H1 (cell line): Measurements from ENCODE around the gene PRKAG1. TPM values are rescaled to one million over a fixed set of nuclear protein-coding genes. Genes with fewer than 3 reads are reported as not detected.

Source experiments
- CTCF ChIA-PET: fragments of 300-600 bp; sonication (Branson Sonifier 250); formaldehyde crosslinking; loops from one replicate; lab custom pipeline; 2021; ENCODE audit not compliant: partially characterized antibody; lab: Charles Lee
- POLR2A ChIA-PET: fragments of 300-600 bp; sonication (Branson Sonifier 250); formaldehyde crosslinking; loops from one replicate; lab custom pipeline; 2021; ENCODE audit warnings: inconsistent platforms; ENCODE audit not compliant: partially characterized antibody; lab: Charles Lee
- DNase-seq, 2 experiments: peaks; one replicate each; pipeline versions ENCODE4 v3.0.0 to v3.0.0-alpha.2; 2010 to 2022; ENCODE audit warnings: low spot score in 2 of 2, low read depth in 1 of 2, mixed read lengths in 1 of 2
- FAIRE-seq: peaks from 2 replicates; lab custom pipeline; 2011; peaks lifted over from hg19 to GRCh38; lab: Jason Lieb, UNC
- H2AFZ ChIP-seq: 2 replicates; pipeline ENCODE4 v1.8.1; 2012; ENCODE audit warnings: low read length, inconsistent platforms
- H2AK5ac ChIP-seq: 2 replicates; pipeline ENCODE4 v1.6.1; 2013; ENCODE audit warnings: low read depth, low read length
- H2BK120ac ChIP-seq: replicated peaks from 2 replicates; pipeline ENCODE3; 2013; ENCODE audit warnings: low read depth, low read length, inconsistent platforms
- H2BK12ac ChIP-seq: 2 replicates; pipeline ENCODE4 v1.6.1; 2013; ENCODE audit warnings: low read depth, low read length
- H2BK15ac ChIP-seq: 2 replicates; pipeline ENCODE4 v1.6.1; 2013; ENCODE audit warnings: low read length
- H2BK20ac ChIP-seq: 2 replicates; pipeline ENCODE4 v1.6.1; 2013; ENCODE audit warnings: low read length
- H2BK5ac ChIP-seq: 2 replicates; pipeline ENCODE4 v1.6.1; 2013; ENCODE audit warnings: low read depth, low read length
- H3K14ac ChIP-seq: 2 replicates; pipeline ENCODE4 v1.6.1; 2013; ENCODE audit warnings: inconsistent platforms; ENCODE audit not compliant: insufficient read length
- H3K18ac ChIP-seq: 2 replicates; pipeline ENCODE4 v1.6.1; 2013; ENCODE audit warnings: low read length; ENCODE audit errors: extremely low read depth
- H3K23ac ChIP-seq: 2 replicates; pipeline ENCODE4 v1.6.1; 2013; ENCODE audit warnings: inconsistent platforms; ENCODE audit not compliant: insufficient read length
- H3K23me2 ChIP-seq: 2 replicates; pipeline ENCODE4 v1.6.1; 2013; ENCODE audit warnings: low read depth, low read length
- H3K27ac ChIP-seq: 2 replicates; pipeline ENCODE4 v1.6.1; 2011; ENCODE audit warnings: low read depth, low read length, inconsistent platforms
- H3K27me3 ChIP-seq, 4 experiments: replicated peaks in 1 of 4; 1 replicate in 1 of 4; 2 replicates in 3 of 4; pipeline versions ENCODE4 v1.6.1 to v1.8.1; 2011 to 2013; ENCODE audit warnings: low read length in 3 of 4, mild to moderate bottlenecking in 3 of 4, inconsistent platforms in 2 of 4, mixed read lengths in 2 of 4, moderate library complexity in 1 of 4; ENCODE audit not compliant: control insufficient read depth in 3 of 4, insufficient read depth in 3 of 4; ENCODE audit errors: extremely low read depth in 1 of 4
- H3K36me3 ChIP-seq, 4 experiments: 2 replicates each; pipeline versions ENCODE4 v1.6.1 to v1.8.1; 2011 to 2013; ENCODE audit warnings: mild to moderate bottlenecking in 4 of 4, low read length in 3 of 4, moderate library complexity in 2 of 4, control low read depth in 1 of 4, inconsistent platforms in 1 of 4; ENCODE audit not compliant: insufficient read depth in 4 of 4, control insufficient read depth in 2 of 4
- H3K4ac ChIP-seq: replicated peaks from 2 replicates; pipeline ENCODE3; 2013; ENCODE audit warnings: low read length, low read depth, mixed read lengths, inconsistent platforms; ENCODE audit not compliant: insufficient read length
- H3K4me1 ChIP-seq, 4 experiments: replicated peaks in 1 of 4; 1 replicate in 1 of 4; 2 replicates in 3 of 4; pipeline versions ENCODE4 v1.6.1 to v1.8.1; 2011 to 2013; ENCODE audit warnings: low read length in 3 of 4, inconsistent platforms in 2 of 4, mixed read lengths in 1 of 4; ENCODE audit not compliant: insufficient read depth in 4 of 4, control insufficient read depth in 3 of 4
- H3K4me2 ChIP-seq, 2 experiments: 2 replicates each; pipeline versions ENCODE4 v1.6.1 to v1.8.1; 2011 to 2013; ENCODE audit warnings: low read depth in 2 of 2, low read length in 2 of 2, control low read depth in 1 of 2, inconsistent platforms in 1 of 2, mild to moderate bottlenecking in 1 of 2; ENCODE audit not compliant: insufficient read depth in 1 of 2
- H3K4me3 ChIP-seq, 4 experiments: fragments of 200-600, 300-600 bp in 1 of 4; sonication (generic), shearing (Covaris generic), sonication (Bioruptor Twin) in 1 of 4; 2 replicates each; pipeline versions ENCODE4 v1.5.1 to v1.8.1; 2011 to 2016; ENCODE audit warnings: low read length in 4 of 4, low read depth in 3 of 4, control low read depth in 2 of 4, inconsistent platforms in 2 of 4, mild to moderate bottlenecking in 2 of 4, mixed read lengths in 1 of 4, moderate library complexity in 1 of 4; ENCODE audit not compliant: insufficient read depth in 2 of 4; ENCODE audit errors: extremely low read depth in 1 of 4
- H3K56ac ChIP-seq: replicated peaks from 2 replicates; pipeline ENCODE3; 2013; ENCODE audit warnings: low read depth, mild to moderate bottlenecking, mixed read lengths, low read length, inconsistent platforms; ENCODE audit not compliant: insufficient read length
- H3K79me1 ChIP-seq: 2 replicates; pipeline ENCODE4 v1.6.1; 2013; ENCODE audit warnings: low read depth, low read length, control low read depth
- H3K79me2 ChIP-seq, 2 experiments: 2 replicates each; pipeline versions ENCODE4 v1.6.1 to v1.8.1; 2012 to 2013; ENCODE audit warnings: low read length in 2 of 2, mild to moderate bottlenecking in 2 of 2, inconsistent platforms in 1 of 2; ENCODE audit not compliant: insufficient read depth in 2 of 2, control insufficient read depth in 1 of 2
- H3K9ac ChIP-seq, 4 experiments: replicated peaks in 1 of 4; 1 replicate in 1 of 4; 2 replicates in 3 of 4; pipeline versions ENCODE4 v1.6.1 to v1.8.1; 2011 to 2013; ENCODE audit warnings: low read depth in 3 of 4, low read length in 3 of 4, control low read depth in 2 of 4, mild to moderate bottlenecking in 2 of 4, moderate library complexity in 2 of 4, inconsistent platforms in 1 of 4; ENCODE audit errors: extremely low read depth in 1 of 4
- H3K9me3 ChIP-seq, 2 experiments: 2 replicates each; pipeline versions ENCODE4 v1.6.1 to v1.8.1; 2012 to 2013; ENCODE audit warnings: mild to moderate bottlenecking in 2 of 2, moderate library complexity in 2 of 2, control low read depth in 1 of 2, inconsistent platforms in 1 of 2, low read depth in 1 of 2, low read length in 1 of 2, mixed read lengths in 1 of 2; ENCODE audit not compliant: insufficient read depth in 2 of 2
- H4K20me1 ChIP-seq, 2 experiments: replicated peaks in 1 of 2; 2 replicates each; pipeline versions ENCODE3 to v1.8.1; 2011 to 2013; ENCODE audit warnings: inconsistent platforms in 2 of 2, low read length in 2 of 2, mild to moderate bottlenecking in 1 of 2; ENCODE audit not compliant: insufficient read depth in 2 of 2, control insufficient read depth in 1 of 2
- H4K5ac ChIP-seq: 2 replicates; pipeline ENCODE4 v1.6.1; 2013; ENCODE audit warnings: low read length, low read depth, mixed read lengths, inconsistent platforms; ENCODE audit not compliant: insufficient read length
- H4K8ac ChIP-seq: 2 replicates; pipeline ENCODE4 v1.8.0; 2013; ENCODE audit warnings: mild to moderate bottlenecking, moderate library complexity, low read length, inconsistent platforms; ENCODE audit not compliant: insufficient read depth; ENCODE audit errors: extremely low read depth
- H4K91ac ChIP-seq: replicated peaks from 2 replicates; pipeline ENCODE3; 2013; ENCODE audit warnings: low read length, mixed read lengths, inconsistent platforms; ENCODE audit not compliant: insufficient read length
- GABPA ChIP-seq: IDR thresholded peaks from 2 replicates; pipeline ENCODE4 v1.6.1; 2011; ENCODE audit warnings: mild to moderate bottlenecking, low read length, moderate library complexity, borderline replicate concordance; ENCODE audit not compliant: insufficient read depth
- SP2 ChIP-seq: IDR thresholded peaks from 2 replicates; pipeline ENCODE4 v1.6.1; 2012; ENCODE audit warnings: mild to moderate bottlenecking, low read length, inconsistent platforms
- TEAD4 ChIP-seq: IDR thresholded peaks from 2 replicates; pipeline ENCODE4 v1.6.1; 2012; ENCODE audit warnings: low read depth, low read length, inconsistent platforms, mixed read lengths
- WGBS, 2 experiments: shearing (Covaris generic) in 1 of 2; methylation state at CpG; one replicate each; pipeline versions ENCODE4 v1.1.6 to v1.1.7; 2013 to 2015; ENCODE audit warnings: low lambda C conversion rate in 2 of 2, mixed read lengths in 2 of 2, inconsistent platforms in 1 of 2, low coverage in 1 of 2, missing lambda C conversion rate in 1 of 2; ENCODE audit not compliant: insufficient replicate concordance in 2 of 2, insufficient coverage in 1 of 2, insufficient read length in 1 of 2; ENCODE audit errors: extremely low coverage in 1 of 2, missing lambda C conversion rate in 1 of 2; 5-methylcytosine and 5-hydroxymethylcytosine counted together
- polyA plus RNA-seq, 7 experiments: library from polyadenylated mRNA; depleted of rRNA in 3 of 7; stranded (reverse) in 5 of 7; unstranded in 2 of 7; fragments of >200 nt in 5 of 7; fragments of 200-250 nt in 2 of 7; gene quantifications; 1 replicate in 5 of 7; 2 replicates in 1 of 7; 4 replicates in 1 of 7; pipeline versions ENCODE4 v1.2.1 to v1.2.3, GENCODE V29; 2011 to 2013; ENCODE audit warnings: missing spikeins in 2 of 7, mixed read lengths in 2 of 7
- total RNA-seq: library from RNA; stranded (reverse); fragmentation: NEBNext Ultra II Directional; extraction: Animal tissue kit (Norgen Biotek cat#: 25700); gene quantifications from 2 replicates; pipeline ENCODE4 v1.2.1, GENCODE V29; 2021

The PRKAG1 gene
- total and polyA plus RNA-seq, 2 of the 8 experiments (the other 6 are each of a cell fraction or from before 2014, with no cell fraction given), result 38.6 to 57.5 TPM

- no peaks in the 10 kb centered on the region for H3K27me3 ChIP-seq
- H3K14ac ChIP-seq, result no peak overlapping the region
- H2AK5ac ChIP-seq, result no peak overlapping the region
- no peak overlapping the region for H3K4me2 ChIP-seq
- no peak overlapping the region for H3K9ac ChIP-seq
- peaks cover 15% of the 10 kb centered on the region for H3K79me1 ChIP-seq
- no peak overlapping the region for H2BK120ac ChIP-seq
- ChIA-PET CTCF (interaction anchor here (3.1 to 9.1 kb wide), 2 partner anchors 16 to 37 kb away, joined by 13 to 126 read pairs; no protein-coding TSS in a partner anchor), POLR2A (interaction anchor here (0.6 to 21.2 kb wide), 3 partner anchors 21 to 223 kb away, joined by 3 to 339 read pairs (median 4); no protein-coding TSS in a partner anchor)
- H3K27ac ChIP-seq, result no peak overlapping the region
- no peaks in the 10 kb centered on the region for H3K9me3 ChIP-seq
- H2AFZ ChIP-seq, result no peak overlapping the region
- no peak overlapping the region for H2BK20ac ChIP-seq
- FAIRE-seq, result no peak
- H4K8ac ChIP-seq, result no peak overlapping the region; the same call in 1 of the 2 replicates
- H2BK12ac ChIP-seq, result no peak overlapping the region
- H3K79me2 ChIP-seq, result peaks cover 11 to 23% of the 10 kb centered on the region in 2 experiments
- H3K36me3 ChIP-seq, result peaks cover 53 to 91% (median 84%) of the 10 kb centered on the region in 4 experiments
- H3K4me1 ChIP-seq, result peaks cover 0 to 3% (median 0%) of the 10 kb centered on the region in 4 experiments; a peak in 2 of 7 replicates
- no peak for DNase-seq
- no peak overlapping the region for H2BK15ac ChIP-seq
- no peak overlapping the region for H2BK5ac ChIP-seq
- no peak overlapping the region for H4K91ac ChIP-seq
- H3K23ac ChIP-seq, result no peak overlapping the region
- H3K56ac ChIP-seq, result no peak overlapping the region
- H3K23me2 ChIP-seq, result no peaks in the 10 kb centered on the region
- no peak overlapping the region for H3K18ac ChIP-seq
- 93% methylated on average over 13 of the region's 13 CpGs; no CpG with 5 or more reads in 1 of the 2 experiments for WGBS, 2 experiments
- no peak overlapping the region for H4K5ac ChIP-seq
- H4K20me1 ChIP-seq, result peaks cover 25 to 57% of the 10 kb centered on the region in 2 experiments
- H3K4me3 ChIP-seq, result no peak overlapping the region
- H3K4ac ChIP-seq, result no peak overlapping the region
- TF ChIP-seq SP2 (no peak), TEAD4 (no peak), GABPA (no peak)
Measured at GRCh38 chr12:49050507-49051372, 32.2 kb upstream of the PRKAG1 start.
